CD14-positive monocyte (primary cell): ENCODE data around the gene SLCO3A1. TPM values are rescaled to one million over a fixed set of nuclear protein-coding genes. Genes with fewer than 3 reads are reported as not detected.

ENCODE experiments used
- DNase-seq, 3 donors: peaks; one replicate each; pipeline ENCODE4 v3.0.0-alpha.2; 2011 to 2022
- H2AFZ ChIP-seq: 2 replicates; pipeline ENCODE4 v1.6.0; 2012; ENCODE audit warnings: mild to moderate bottlenecking, low read depth, low read length, inconsistent platforms; ENCODE audit not compliant: insufficient read depth, poor library complexity, severe bottlenecking
- H3K27ac ChIP-seq, 2 donors: 1 replicate in 1 of 2; 2 replicates in 1 of 2; pipeline ENCODE4 v1.5.1; 2012 to 2013; ENCODE audit warnings: low read length in 2 of 2, control low read depth in 1 of 2, inconsistent platforms in 1 of 2, low read depth in 1 of 2, mild to moderate bottlenecking in 1 of 2
- H3K27me3 ChIP-seq, 2 donors: one replicate each; pipeline versions ENCODE4 v1.6.0 to v1.6.1; 2011 to 2013; ENCODE audit warnings: low read length in 2 of 2; ENCODE audit not compliant: control insufficient read depth in 2 of 2, insufficient read depth in 2 of 2
- H3K36me3 ChIP-seq, 2 donors: replicated peaks in 1 of 2; 1 replicate in 1 of 2; 2 replicates in 1 of 2; pipeline versions ENCODE4 v1.5.1 to v1.6.1; 2012 to 2013; ENCODE audit warnings: low read length in 2 of 2, control low read depth in 1 of 2, inconsistent platforms in 1 of 2, mild to moderate bottlenecking in 1 of 2; ENCODE audit not compliant: insufficient read depth in 2 of 2, control insufficient read depth in 1 of 2
- H3K4me1 ChIP-seq, 2 donors: 1 replicate in 1 of 2; 2 replicates in 1 of 2; pipeline versions ENCODE4 v1.5.1 to v1.6.1; 2012 to 2013; ENCODE audit warnings: low read length in 2 of 2, control low read depth in 1 of 2, inconsistent platforms in 1 of 2, mild to moderate bottlenecking in 1 of 2, moderate library complexity in 1 of 2; ENCODE audit not compliant: insufficient read depth in 2 of 2, control insufficient read depth in 1 of 2
- H3K4me2 ChIP-seq: replicated peaks from 2 replicates; pipeline ENCODE3; 2012; ENCODE audit warnings: low read length, moderate library complexity, mild to moderate bottlenecking; ENCODE audit not compliant: poor library complexity, severe bottlenecking; ENCODE audit errors: extremely low read depth
- H3K4me3 ChIP-seq, 3 experiments: fragments of 200-600 bp in 1 of 3; sonication (generic) in 1 of 3; replicated peaks in 1 of 3; 1 replicate in 2 of 3; 2 replicates in 1 of 3; pipeline ENCODE4 v1.5.1; 2011 to 2013; ENCODE audit warnings: low read length in 3 of 3, mild to moderate bottlenecking in 3 of 3, control low read depth in 2 of 3, low read depth in 2 of 3, inconsistent platforms in 1 of 3, moderate library complexity in 1 of 3
- H3K79me2 ChIP-seq: 2 replicates; pipeline ENCODE4 v1.6.0; 2012; ENCODE audit warnings: mild to moderate bottlenecking, control low read depth, inconsistent platforms, low read length, moderate library complexity; ENCODE audit not compliant: insufficient read depth
- H3K9ac ChIP-seq: 2 replicates; pipeline ENCODE4 v1.6.0; 2017; ENCODE audit warnings: low read length, mild to moderate bottlenecking; ENCODE audit not compliant: insufficient read depth, poor library complexity, severe bottlenecking
- H3K9me3 ChIP-seq, 2 donors: replicated peaks in 1 of 2; 1 replicate in 1 of 2; 2 replicates in 1 of 2; pipeline versions ENCODE4 v1.5.1 to v1.6.1; 2012 to 2013; ENCODE audit warnings: low read length in 2 of 2, control low read depth in 1 of 2; ENCODE audit not compliant: control insufficient read depth in 1 of 2, insufficient read depth in 1 of 2
- H4K20me1 ChIP-seq: 2 replicates; pipeline ENCODE4 v1.6.0; 2012; ENCODE audit warnings: mild to moderate bottlenecking, low read length, control low read depth, moderate library complexity; ENCODE audit not compliant: insufficient read depth
- H3K27ac Mint-ChIP-seq, 7 donors: one replicate each; pipeline ENCODE4 v1.8.0; 2020; ENCODE audit warnings: mild to moderate bottlenecking in 7 of 7, mixed read lengths in 7 of 7, moderate library complexity in 6 of 7, inconsistent platforms in 2 of 7
- H3K27me3 Mint-ChIP-seq, 3 donors: one replicate each; pipeline ENCODE4 v1.8.0; 2021 to 2022; ENCODE audit warnings: low read depth in 3 of 3, mild to moderate bottlenecking in 3 of 3, mixed read lengths in 3 of 3, moderate library complexity in 3 of 3, inconsistent platforms in 1 of 3
- H3K36me3 Mint-ChIP-seq, 2 donors: one replicate each; pipeline ENCODE4 v1.8.0; 2020; ENCODE audit warnings: mixed read lengths in 2 of 2, inconsistent platforms in 1 of 2, mild to moderate bottlenecking in 1 of 2
- H3K4me1 Mint-ChIP-seq: one replicate; pipeline ENCODE4 v1.8.0; 2020; ENCODE audit warnings: mild to moderate bottlenecking, mixed read lengths
- H3K4me3 Mint-ChIP-seq, 2 donors: one replicate each; pipeline ENCODE4 v1.8.0; 2020; ENCODE audit warnings: mild to moderate bottlenecking in 2 of 2, mixed read lengths in 2 of 2, moderate library complexity in 1 of 2
- H3K9me3 Mint-ChIP-seq, 7 donors: one replicate each; pipeline ENCODE4 v1.8.0; 2020 to 2022; ENCODE audit warnings: mixed read lengths in 7 of 7, mild to moderate bottlenecking in 6 of 7, moderate library complexity in 6 of 7, inconsistent platforms in 2 of 7
- WGBS: methylation state at CpG from one replicate; pipeline ENCODE4 v1.1.5; 2013; ENCODE audit warnings: missing lambda C conversion rate; ENCODE audit not compliant: insufficient coverage; 5-methylcytosine and 5-hydroxymethylcytosine counted together
- intact Hi-C, 2 donors: fragments of 100-400 bp; cut with micrococcal nuclease; formaldehyde crosslinking; loops; one replicate each; pipeline versions ENCODE4 v1.15.0 to v1.15.1; 2023
- polyA plus RNA-seq, 3 donors: library from polyadenylated mRNA; depleted of rRNA in 1 of 3; unstranded in 2 of 3; stranded (reverse) in 1 of 3; fragments of 300-500 nt in 2 of 3; fragments of >200 nt in 1 of 3; fragmentation: Illumina TruSeq in 2 of 3; gene quantifications; 1 replicate in 2 of 3; 2 replicates in 1 of 3; pipeline ENCODE4 v1.2.3, GENCODE V29; 2012 to 2021
- TF ChIP-seq, protein P1 (sequence below): fragments of 200-600 bp; IDR thresholded peaks from one replicate; pipeline ENCODE4 v1.8.0; 2022; ENCODE audit warnings: antibody characterized with exemption, mild to moderate bottlenecking

SLCO3A1 gene
- polyA plus RNA-seq, 3 donors: 53.7 to 76.2 (median 62.8) TPM

DNA sequence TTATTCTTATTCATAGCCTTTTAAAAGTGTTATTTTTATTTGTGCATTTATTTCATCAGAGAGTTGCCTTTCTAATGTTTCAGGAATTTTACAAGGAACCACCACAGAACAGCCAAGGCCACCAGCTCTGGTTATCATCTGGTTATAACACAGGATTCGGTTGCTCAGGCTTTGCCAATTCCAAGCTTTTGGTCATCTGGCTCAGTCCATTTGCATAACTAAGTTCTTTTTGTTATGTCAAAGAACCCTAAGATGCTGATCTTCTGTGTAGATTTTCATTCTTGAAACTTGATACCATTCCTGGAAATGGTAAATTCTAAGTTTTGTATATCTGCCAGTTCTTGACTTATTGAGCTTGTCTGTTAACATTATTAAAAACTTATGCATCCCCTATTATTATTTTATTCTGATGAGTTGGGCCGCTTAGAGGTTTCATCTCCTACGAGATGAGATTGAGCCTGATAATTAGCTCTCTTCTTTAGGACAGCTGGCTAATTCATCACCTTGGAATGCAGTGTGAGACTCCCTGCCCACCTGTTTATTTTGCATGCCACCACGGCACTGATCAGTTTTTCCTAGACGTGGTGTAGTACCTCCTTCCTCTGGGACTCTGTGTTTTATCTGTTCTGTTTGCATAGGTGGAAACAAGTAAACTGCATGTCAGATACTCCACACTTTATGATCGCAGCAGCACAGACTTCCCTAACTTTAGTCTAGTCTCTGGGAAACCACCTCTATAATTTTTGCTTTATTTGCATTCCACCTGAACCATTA is 264.8 kb downstream of the SLCO3A1 start:
- Mint-ChIP-seq H3K27me3 (peaks cover 0 to 1% (median 0%) of the 10 kb centered on the region in 3 donors), H3K4me1 (no peaks in the 10 kb centered on the region), H3K4me3 (no peak overlapping the region), H3K36me3 (peaks cover 55 to 78% of the 10 kb centered on the region in 2 donors), H3K27ac (no peak overlapping the region), H3K9me3 (peaks cover 0 to 6% (median 0%) of the 10 kb centered on the region in 7 donors)
- intact Hi-C loops: no loop called here
- H3K9ac ChIP-seq: no peak overlapping the region
- no peaks in the 10 kb centered on the region for H3K79me2 ChIP-seq
- no peak overlapping the region for H3K27ac ChIP-seq
- DNase-seq: no peak
- no peak overlapping the region for H2AFZ ChIP-seq
- TF ChIP-seq, protein P1, sequence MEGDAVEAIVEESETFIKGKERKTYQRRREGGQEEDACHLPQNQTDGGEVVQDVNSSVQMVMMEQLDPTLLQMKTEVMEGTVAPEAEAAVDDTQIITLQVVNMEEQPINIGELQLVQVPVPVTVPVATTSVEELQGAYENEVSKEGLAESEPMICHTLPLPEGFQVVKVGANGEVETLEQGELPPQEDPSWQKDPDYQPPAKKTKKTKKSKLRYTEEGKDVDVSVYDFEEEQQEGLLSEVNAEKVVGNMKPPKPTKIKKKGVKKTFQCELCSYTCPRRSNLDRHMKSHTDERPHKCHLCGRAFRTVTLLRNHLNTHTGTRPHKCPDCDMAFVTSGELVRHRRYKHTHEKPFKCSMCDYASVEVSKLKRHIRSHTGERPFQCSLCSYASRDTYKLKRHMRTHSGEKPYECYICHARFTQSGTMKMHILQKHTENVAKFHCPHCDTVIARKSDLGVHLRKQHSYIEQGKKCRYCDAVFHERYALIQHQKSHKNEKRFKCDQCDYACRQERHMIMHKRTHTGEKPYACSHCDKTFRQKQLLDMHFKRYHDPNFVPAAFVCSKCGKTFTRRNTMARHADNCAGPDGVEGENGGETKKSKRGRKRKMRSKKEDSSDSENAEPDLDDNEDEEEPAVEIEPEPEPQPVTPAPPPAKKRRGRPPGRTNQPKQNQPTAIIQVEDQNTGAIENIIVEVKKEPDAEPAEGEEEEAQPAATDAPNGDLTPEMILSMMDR: no peak
- H3K9me3 ChIP-seq: no peaks in the 10 kb centered on the region
- H3K27me3 ChIP-seq: no peaks in the 10 kb centered on the region
- H4K20me1 ChIP-seq: peaks cover 74% of the 10 kb centered on the region
- H3K4me1 ChIP-seq: no peaks in the 10 kb centered on the region
- H3K36me3 ChIP-seq: peaks cover 61 to 96% of the 10 kb centered on the region in 2 donors
- WGBS: 100% methylated on average over 3 of the region's 6 CpGs
- no peak overlapping the region for H3K4me2 ChIP-seq
- no peak overlapping the region for H3K4me3 ChIP-seq

DNA sequence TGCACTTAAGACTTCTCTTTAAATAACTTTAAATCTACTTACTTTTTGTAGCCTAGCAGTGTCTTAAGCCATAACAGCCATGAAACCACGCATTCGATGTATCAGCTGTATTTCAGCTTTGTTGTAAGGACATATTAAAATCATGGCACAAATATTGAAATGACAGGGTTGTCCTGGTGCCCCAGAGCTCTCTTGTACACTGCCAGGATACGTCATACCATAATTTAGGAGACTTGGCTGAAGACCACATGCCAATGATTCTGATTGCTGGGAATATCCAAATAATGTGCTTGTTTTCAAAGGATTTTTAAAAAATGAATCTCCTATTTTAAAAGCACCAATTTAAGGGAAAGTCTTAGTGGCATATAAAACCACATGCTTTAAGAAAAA is 265.4 kb downstream of the SLCO3A1 start:
- Histone ChIP-seq H3K4me3 (no peak overlapping the region), H3K79me2 (no peaks in the 10 kb centered on the region), H3K27ac (no peak overlapping the region), H3K4me2 (no peak overlapping the region), H3K9me3 (no peaks in the 10 kb centered on the region), H2AFZ (no peak overlapping the region), H3K27me3 (no peaks in the 10 kb centered on the region), H3K4me1 (no peaks in the 10 kb centered on the region), H3K9ac (no peak overlapping the region), H4K20me1 (peaks cover 74% of the 10 kb centered on the region), H3K36me3 (peaks cover 61 to 96% of the 10 kb centered on the region in 2 donors)
- H3K9me3 Mint-ChIP-seq: peaks cover 0 to 6% (median 0%) of the 10 kb centered on the region in 7 donors
- H3K4me1 Mint-ChIP-seq: no peaks in the 10 kb centered on the region
- no peak overlapping the region for H3K4me3 Mint-ChIP-seq
- no peak for DNase-seq
- peaks cover 0 to 1% (median 0%) of the 10 kb centered on the region in 3 donors for H3K27me3 Mint-ChIP-seq
- intact Hi-C loops: no loop called here
- TF ChIP-seq, protein P1: no peak
- H3K36me3 Mint-ChIP-seq: peaks cover 60 to 78% of the 10 kb centered on the region in 2 donors
- no CpG with 5 or more reads among the region's 3 CpGs for WGBS
- no peak overlapping the region for H3K27ac Mint-ChIP-seq
